Skin of body (tissue), 2 donors: Measurements from ENCODE around the gene WDR19. TPM values are rescaled to one million over a fixed set of nuclear protein-coding genes. Genes with fewer than 3 reads are reported as not detected.
"Not testable (repeated sequence)": the region's sequence is repeated elsewhere in the genome, so short reads cannot be mapped to it uniquely, and the experiment has no call there.

Experiments used
- DNase-seq: peaks from one replicate; lab custom pipeline; 2025; lab: John Stamatoyannopoulos, UW
- total RNA-seq: library from RNA; depleted of rRNA; stranded (reverse); fragments of >200 nt; gene quantifications from one replicate; pipeline ENCODE4 v1.2.3, GENCODE V29; 2014

The WDR19 gene
- total RNA-seq, 1 donor from 2014 or later = 38.3 TPM

DNA sequence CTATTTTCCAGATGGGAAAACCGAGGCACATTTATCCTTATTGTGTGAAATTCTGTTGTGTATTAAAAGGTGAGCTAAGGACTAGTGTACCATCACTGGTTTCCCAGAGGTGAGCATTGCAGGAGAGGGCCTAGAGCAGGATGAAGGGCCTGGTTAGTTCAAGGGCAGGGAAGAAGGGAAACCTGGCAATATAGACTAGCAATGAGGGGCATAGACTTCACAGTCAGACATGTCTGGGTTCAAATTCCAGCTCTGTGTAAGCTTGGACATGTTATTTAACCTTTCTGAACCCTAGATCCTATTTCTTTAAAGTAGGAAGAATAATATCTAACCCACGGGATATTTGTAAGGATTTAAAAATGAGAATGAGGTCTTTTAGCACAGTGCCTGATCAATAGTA lies 50.8 kb downstream of the WDR19 start:
- DNase-seq = no peak

DNA sequence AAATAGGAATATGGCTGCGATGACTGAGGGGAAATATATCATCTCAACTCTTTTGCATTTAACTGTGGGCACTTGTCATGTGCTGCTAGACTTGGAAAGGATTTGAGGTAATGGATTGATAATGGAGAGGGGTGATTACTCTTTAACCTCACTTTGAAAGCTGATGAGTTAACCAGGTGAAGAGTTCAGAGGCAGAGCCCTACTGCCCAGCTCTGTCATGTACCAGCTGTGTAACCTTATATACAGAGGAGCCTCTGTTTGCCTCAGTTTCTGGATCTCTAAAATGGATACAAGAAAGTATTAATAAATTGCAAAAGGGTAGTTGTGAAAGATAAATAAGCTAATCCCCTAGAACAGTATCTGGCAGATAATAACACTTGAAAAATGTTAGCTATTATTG lies 51.5 kb downstream of the WDR19 start:
- no peak for DNase-seq

- no peak for DNase-seq
These were observed 52.7 kb downstream of the WDR19 start for GRCh38 chr4:39235021-39235420.

GRCh38 chr4:39235696-39236095 lies 53.4 kb downstream of the WDR19 start:
- no peak for DNase-seq

GRCh38 chr4:39237179-39237578 lies 54.9 kb downstream of the WDR19 start:
- no peak for DNase-seq

GRCh38 chr4:39243462-39243861 lies 61.1 kb downstream of the WDR19 start:
- no peak for DNase-seq

DNA sequence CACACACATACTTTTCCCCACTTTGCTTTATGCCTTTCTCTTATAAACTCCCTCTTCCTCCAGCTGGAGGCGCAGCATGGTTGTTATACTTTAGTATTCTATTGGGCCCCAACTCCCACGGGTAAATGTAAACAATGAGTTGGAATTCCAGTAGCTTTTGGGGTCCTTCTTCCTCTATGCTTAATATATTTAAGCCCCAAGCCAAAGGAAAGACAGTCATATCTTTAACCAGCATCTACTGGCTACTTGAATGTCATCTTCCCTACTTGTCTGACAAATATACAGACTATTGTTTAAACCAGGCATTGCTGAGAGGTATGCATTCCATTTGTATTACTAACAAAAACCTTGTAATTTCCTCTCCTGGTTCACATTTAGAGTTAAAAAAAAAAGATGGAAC lies 72.9 kb downstream of the WDR19 start:
- DNase-seq = no peak

GRCh38 chr4:39255871-39256270 lies 73.5 kb downstream of the WDR19 start:
- DNase-seq = no peak

DNA sequence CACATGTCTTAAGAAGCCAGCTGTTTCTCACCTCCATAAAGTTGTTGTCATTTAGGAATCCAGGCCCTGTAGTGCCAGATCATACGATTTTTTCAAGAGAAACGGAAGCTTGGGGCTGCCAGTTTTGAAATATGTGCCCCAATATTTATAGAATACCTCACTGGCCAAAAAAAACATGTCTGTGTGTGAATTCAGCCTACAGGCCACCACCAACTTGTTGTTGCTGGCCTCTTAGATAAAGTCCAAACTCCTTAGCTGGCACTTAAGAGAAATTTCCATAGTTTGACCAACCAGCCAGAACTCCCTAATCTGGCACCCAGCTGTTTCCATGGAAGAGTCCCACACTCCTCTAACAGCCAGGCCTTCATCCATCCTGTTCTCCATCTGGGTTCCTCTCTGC lies 74.1 kb downstream of the WDR19 start:
- no peak for DNase-seq

GRCh38 chr4:39259571-39260330 lies 77.4 kb downstream of the WDR19 start:
- no peak for DNase-seq

GRCh38 chr4:39263895-39264294 lies 81.6 kb downstream of the WDR19 start:
- no peak for DNase-seq

DNA sequence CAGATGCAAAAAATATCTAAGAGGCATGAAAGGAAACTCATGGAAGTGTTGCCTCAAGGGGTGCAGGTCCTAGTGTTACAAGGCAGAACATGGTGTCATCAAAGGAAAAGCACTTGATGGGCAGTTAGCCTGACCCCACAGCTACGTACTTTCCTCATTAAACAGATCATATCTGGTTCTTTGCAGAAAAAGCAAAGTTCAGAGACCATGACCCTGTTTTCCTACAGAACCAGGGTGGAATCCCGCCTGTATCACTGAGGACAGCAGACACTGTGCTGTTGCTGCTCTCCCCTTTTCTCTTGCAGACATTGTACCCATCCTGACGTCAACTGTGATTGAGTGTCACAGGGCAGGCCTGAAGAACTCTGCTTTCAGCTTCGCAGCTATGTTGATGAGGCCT lies 92.2 kb downstream of the WDR19 start:
- no peak for DNase-seq

DNA sequence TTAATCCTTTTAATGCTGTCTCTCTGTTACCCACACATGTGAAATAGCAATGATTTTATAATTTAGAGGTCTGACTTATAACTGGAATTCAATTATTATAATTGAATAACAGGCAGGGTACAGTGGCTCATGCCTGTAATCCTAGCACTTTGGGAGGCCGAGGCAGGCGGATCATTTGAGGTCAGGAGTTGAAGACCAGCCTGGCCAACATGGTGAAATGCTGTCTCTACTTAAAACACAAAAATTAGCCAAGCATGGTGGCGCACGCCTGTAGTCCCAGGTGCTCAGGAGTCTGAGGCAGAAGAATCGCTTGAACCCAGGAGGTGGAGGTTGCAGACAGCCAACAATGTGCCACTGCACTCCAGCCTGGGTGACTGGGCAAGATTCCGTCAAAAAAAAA lies 95.3 kb downstream of the WDR19 start:
- DNase-seq = not testable (repeated sequence)

GRCh38 chr4:39278476-39278875 lies 96.1 kb downstream of the WDR19 start:
- DNase-seq = no peak

GRCh38 chr4:39279416-39279815 lies 97.1 kb downstream of the WDR19 start:
- no peak for DNase-seq

DNA sequence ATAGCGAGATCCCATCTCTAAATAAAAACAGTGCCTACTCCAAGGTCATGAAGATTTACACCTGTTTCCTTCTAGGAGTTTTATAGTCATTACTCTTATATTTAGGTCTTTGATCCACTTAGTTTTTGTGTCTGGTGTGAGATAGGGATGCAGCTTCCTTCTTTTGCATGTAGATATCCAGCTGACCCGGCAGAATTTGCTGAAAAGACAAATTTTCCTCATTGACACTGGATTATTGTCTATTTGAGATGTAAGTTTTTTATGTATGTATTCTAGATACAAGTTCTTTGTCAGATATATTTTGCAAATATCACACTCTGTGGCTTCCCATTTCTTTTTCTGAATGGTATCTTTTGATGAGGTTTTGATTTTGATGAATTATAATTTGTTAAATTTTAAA lies 98.4 kb downstream of the WDR19 start:
- no peak for DNase-seq

DNA sequence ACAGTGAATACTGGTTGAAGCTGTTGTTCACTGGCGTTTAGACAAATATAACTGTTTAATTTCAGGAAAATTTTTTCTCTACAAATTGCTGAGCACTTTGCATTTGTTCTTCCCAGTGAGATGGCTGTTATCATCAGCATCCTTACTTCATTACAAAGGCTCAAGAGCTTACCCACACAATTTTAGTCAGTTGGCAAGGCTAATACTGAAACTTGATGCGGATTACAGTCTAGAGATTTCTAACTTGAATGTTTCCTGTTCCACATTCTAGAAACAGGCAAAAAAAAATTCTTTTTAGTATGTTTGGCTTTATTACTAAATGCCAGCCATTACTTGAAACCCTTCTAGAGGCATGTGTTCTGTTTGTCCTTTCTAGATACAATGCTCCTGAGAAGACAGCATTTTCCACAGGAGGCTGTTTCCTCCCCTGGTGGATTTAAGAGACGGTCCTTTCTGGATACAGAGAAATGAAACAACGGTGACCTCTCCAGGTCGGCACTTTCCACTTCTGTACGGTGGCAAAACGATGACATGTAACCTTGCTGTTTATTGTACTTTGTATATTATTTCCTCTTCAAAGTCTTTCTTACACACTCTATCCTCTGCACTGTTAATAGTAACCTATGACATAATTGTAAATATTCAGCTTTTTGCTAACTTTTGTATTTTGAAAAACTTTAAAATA lies 102.9 kb downstream of the WDR19 start:
- no peak for DNase-seq

- no peak for DNase-seq
These were observed 103.5 kb downstream of the WDR19 start for GRCh38 chr4:39285853-39286252.

DNA sequence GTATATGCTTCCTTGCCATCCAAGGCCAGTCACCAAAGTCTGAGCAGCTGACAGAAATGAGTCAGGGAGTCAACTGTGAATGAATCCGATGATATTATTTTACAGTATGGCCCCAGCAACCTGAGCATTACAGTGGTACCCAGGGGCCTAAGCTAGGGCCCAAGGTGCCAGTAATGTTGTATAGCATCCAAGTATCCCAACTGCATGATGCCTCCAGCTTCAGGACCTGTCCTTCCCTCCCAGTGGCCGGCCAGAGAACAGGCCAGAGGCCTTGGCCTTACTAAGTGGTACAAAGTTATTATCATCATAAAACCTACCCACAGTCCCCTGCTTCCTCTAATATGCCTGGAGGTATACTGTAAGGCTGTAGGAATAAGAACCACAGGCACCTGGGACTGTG lies 103.9 kb downstream of the WDR19 start:
- DNase-seq = no peak

DNA sequence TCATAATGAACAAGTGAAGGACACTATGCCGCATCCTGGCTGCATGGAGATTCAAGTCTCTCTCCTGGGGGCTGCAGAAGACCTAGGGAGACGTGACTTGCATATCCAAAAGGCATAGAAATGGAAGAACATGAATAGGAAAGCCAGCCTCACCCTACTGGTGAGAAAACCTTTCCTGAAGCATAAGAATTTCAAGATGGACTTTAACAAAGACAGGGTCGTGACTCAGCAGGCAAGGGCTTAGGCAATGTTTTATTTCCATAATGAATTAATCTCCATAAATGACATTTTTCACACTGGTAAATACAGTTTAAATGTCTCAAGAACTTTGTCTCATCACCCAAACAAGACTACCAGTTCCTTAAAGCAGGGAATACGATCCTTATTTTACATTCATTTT lies 104.9 kb downstream of the WDR19 start:
- no peak for DNase-seq

DNA sequence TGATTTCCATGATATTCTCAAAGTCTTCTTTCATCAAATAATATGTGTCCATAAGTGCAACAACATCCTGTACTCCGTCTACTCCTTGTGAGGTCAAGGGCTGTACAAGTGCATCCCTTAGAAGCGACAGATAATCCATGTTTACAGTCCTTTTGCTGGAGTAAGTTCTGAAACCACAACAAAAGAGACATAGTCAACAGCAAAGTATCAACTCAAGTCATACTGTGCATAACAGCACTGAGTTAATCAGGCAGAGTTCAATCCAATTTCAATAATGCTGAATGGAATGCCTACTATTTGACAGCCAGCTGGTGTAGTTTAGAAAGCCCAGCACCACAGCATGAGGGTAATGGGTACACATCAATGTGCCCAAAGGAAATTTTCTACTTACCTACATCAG lies 109.4 kb downstream of the WDR19 start:
- DNase-seq = no peak

GRCh38 chr4:39292433-39292832 lies 110.1 kb downstream of the WDR19 start:
- DNase-seq = not testable (repeated sequence)

DNA sequence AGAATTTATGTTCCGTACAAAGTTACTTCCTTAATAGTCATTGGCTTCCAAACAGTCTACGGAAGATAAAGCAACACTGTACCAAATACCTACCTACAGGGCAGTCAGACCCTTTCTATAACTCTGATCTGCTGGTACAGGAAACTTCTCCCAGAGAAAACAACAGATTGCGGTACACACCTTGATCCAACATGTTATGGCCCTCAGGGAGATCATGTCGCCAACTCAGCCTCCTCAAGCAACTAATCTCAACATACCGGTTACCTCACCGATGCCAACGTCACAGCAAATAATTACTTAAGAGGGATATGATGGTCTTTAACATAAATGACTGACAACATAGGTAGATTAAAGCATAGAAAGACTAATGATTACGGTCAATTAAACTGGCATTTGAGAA lies 113.5 kb downstream of the WDR19 start:
- DNase-seq = no peak
